HG02571 (cell line): ENCODE data around the gene RFT1.

ENCODE experiments used
- ATAC-seq: cut with Tn5 transposase; IDR thresholded peaks from one replicate; pipeline ENCODE4 v1.9.1; 2021; ENCODE audit warnings: mild to moderate bottlenecking, moderate library complexity; ENCODE audit not compliant: unreplicated experiment

RFT1 gene

DNA sequence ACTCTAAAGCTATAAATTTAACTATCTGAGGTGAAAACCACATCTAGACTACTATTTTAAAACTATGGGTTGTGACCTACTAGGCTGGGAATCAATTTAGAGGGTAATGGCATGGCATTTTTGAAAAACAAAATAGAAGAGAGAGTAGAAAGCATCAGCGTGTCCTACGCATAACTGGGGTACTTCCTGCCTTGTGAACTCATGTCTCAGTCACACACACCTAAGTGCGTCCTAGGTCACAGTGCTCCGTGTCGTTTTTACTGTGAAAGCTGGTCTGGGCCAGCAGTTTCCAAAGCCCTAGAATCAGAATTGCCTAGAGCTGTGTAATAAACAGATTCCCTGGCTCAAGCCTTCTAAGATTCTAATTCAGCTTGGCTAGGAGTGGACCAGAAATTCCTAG is 32.3 kb downstream of the RFT1 start:
- ATAC-seq, result no peak

DNA sequence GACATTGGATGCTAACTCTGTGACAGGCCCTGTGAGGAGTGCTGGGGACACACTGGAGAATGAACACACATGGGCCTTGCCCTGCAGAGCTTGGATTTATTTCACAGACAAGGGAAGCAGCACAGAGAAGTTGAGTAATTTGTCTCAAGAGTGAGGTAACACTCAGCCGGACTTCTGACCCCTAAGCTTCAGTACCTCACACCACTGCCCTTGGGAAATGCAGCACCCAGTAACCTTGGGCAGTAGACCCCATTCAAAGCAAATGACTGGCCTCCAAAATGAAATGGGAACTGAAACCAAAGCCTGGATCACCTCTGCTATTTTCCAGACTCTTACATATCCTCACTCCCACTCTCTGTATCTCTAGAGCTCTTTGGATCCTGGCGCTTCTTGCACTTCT is 37.3 kb downstream of the RFT1 start:
- no peak for ATAC-seq

DNA sequence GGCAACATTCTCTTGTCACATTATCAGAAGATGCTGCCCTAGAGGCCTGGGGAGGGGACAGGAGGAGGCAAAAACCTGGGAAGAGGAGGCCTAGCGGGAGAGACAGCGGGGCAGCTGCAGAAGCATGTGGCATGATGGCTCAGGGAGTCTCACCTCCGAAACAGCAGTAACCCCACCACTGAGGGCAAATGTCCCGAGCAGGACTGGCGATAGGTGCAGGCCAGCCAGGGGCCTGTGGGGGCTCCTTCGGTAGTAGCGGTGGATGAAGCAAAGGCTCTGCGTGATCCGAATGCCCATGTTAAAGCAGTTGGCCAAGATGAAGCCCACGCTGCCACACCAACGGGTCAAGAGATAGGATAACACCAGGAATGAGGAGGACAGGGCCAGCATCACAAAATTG is 38.0 kb downstream of the RFT1 start:
- no peak for ATAC-seq

DNA sequence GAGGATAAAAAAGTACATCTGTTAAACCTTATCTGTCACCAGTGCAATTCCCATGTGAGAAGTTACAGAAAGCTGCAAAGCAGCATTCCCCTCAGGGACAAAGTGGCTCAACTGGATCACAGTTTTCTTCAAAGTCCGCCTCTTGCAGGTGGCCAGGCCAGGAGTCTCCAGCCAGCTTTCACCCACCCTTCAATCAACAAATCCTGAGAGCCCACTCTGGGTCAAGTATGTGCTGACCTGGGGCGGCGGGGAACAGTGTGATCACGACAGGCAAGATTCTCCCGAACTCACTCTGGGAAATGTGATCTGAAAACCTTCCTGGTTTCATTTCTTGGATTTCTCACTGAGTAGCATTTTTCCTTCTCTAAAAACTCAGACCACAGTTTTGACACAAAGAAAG is 39.2 kb downstream of the RFT1 start:
- ATAC-seq, result no peak

DNA sequence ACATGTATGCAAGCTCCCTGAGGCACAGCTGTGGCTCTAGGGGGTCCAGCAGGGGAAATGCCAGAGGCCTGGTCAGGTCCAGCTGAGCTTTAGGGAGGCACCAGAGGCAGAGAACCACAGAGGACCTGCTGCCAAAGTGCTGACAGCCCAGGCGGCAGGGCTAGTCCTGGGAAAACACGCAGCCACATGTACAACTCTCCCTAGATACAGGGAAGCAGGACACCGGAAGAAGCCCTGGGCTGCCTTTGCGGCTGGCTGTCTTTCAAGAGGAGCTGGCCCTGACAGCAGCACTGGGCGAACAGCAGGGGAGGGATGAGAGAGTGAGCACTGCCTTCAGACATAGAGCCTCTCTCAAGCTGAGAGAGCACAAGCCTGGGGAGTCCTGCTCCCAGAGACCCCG is 40.7 kb downstream of the RFT1 start:
- ATAC-seq, result no peak

DNA sequence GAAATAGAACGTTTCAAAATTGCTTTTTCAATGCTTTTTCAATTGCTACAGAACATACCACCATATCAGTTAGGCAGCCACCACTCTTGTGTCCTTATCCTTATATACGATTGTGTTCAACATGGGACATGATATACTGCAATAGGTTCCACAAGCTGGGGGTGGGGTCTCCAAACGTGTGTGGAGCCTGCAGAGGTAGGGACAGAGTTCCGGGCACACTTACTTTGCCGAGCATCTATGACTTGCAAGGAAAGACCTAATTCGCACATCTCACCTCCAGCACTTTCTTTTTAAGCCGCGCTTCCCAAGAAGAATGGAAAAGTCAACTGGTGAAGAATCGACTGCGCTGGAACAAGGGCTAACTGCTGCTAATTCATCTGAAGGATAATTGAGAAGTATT is 44.8 kb downstream of the RFT1 start:
- no peak for ATAC-seq

DNA sequence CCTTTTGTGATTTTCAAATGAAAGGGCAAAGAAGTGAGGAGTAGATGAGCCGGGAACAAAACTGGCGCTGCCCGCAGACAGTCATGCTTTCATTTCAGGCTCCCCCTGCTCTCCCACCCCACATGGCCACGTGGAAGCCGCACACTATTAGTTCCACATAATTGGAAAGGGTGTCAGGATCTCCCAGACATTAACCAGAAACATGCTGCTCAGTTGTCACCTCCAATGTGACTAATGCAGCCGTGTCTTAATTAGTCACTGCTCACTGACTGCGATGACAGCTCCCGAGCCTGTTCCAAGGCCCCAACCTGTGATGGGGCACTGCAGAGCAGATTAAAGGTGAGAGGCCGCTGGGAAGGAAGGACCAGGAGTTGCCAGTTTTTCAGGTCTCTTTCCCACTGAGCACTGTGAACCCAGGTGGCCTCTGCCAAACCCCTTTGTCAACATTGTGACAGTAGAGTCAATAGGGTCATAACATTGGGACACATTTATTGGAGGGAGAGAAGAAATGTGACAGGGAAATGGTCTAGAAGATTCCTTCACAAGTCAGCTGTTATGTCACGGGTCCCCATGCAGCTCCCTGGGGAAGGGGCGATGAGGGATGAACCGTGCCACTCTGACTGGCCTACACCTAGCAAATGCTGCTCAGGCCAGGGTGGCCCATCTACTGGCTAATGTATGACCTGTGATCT is 45.8 kb downstream of the RFT1 start:
- ATAC-seq, result no peak

DNA sequence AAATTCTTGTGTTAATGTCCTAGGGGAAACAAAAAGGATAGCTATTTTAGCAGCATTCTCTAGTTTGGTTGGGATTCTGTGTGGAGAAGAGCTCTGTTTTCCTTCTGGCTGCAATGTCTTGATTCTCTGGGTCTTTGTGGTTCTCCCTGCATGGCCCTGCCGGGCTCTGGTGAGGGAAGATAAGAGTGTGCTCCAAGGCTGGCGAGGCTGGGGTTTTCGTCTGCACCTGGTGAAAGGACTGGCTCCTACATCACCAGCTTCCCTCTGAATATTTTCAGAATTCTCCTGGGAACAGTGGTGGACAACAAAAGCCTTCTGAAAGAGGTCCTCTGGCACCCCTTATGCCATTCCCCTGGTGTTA is 46.3 kb downstream of the RFT1 start:
- no peak for ATAC-seq

DNA sequence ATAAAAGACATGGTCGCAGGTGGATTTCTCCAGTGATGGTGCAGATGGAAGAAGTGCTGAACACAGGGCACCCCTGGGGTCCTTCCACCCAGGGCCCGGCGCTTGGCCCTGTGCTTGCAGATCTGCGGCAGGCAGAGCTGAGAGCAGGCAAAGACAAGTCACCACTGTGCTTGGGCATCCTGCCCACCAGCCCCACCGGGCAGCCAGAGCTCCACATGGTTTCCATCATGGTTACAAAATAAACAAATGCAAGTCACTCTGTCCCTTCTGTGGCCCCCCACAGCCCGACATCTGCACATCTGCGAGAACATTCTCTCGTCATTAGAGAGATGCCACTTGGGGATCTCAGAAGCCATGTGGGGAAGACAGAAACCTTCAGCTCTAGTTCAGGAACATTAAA is 46.7 kb downstream of the RFT1 start:
- no peak for ATAC-seq

DNA sequence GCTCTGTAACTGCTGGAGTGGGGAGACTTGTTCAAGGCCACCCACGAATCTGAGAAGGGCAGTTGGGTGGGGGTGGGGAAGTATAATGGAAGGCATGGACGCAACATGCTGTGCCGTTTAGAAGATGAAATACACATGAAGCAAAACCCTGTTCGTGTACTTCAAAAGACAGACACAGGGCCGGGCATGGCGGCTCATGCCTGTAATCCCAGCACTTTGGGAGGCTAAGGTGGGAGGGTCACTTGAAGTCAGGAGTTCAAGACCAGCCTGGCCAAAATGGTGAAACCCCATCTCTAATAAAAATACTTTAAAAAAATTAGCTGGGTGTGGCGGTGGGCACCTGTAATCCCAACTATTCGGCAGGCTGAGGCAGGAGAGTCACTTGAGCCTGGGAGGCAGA is 47.5 kb downstream of the RFT1 start:
- no peak for ATAC-seq

DNA sequence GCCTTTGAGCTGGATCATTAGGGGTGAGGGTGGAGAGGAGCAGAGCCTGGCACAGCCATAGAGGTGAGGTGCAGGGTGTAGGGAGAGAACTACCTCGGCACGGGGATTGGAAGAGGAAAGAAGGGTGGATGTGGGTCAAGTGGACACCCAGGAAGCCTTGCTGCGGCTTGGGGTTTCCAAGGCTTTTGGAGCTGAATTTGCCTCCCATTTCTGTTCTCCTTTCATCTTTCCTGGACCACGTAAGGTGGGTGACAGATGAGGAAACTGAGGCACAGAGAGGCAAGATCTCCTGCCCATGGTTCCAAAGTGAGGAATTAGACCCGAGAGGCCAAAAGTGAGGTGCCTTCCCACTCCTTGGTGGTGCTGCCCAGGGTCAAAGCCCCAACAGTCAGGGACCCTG is 48.9 kb downstream of the RFT1 start:
- no peak for ATAC-seq

DNA sequence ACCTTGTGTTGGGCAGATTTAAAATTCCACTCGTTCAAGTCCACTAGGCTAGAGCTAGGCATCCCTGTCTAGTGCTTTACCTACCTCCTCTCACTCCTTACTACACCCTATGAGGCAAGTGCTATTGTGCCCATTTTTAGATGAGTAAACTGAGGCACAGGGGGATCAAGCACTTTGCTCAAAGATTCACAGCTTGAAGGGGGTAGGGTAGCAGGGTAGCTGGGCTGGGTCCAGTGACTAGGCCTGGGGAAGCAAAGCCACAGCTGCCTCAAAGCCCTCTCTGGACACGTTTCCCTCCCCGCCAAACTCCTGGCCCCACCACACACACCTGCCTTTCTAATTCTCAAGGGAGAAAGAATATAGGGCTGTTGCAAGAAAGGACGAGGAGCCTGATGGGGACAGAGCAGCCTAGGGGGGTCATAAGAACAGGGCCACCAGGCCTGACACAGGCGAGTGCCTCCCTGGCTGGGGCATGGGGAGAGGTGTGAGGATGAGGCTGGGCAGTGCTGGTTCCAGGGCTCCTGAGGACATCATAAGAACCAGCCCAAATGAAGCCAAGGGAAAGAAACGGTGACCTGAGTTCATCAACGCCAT is 49.5 kb downstream of the RFT1 start:
- no peak for ATAC-seq

DNA sequence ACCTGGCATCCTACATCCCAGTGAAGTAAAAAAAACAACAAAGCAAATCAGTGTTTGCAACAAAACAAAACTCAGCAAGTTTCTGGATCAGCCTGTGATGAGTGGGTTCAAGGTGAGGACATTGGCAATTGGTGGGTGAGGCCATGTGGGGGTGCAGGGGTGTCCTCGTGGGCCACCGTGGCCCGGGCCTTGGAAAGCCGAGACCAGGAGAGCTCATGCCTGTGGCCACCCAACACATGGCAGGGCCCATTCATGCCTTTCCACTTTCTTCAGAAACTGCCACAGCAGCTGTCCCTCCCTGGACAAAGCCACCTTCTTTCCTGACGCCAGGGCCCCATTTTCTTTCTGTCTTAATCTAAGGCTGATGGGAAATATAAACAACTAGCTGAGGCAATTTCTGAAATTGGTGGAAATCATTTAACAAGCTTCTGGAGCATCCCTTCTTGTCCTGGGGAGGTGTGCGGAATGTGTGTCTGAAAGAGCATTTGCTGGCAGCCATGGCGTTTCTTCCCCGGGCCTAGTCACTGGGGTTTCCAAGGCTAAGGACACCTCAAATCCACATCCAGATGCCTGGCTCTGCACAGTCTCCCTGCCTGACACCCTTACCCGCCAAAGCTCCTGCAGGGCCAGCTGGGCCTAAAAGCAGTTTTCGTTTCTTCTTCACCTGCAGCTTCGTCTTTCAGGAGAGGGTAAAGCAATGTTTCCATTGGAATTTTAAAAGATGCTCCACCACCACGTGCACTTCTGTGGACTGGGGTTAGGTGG is 50.3 kb downstream of the RFT1 start:
- ATAC-seq, result no peak

DNA sequence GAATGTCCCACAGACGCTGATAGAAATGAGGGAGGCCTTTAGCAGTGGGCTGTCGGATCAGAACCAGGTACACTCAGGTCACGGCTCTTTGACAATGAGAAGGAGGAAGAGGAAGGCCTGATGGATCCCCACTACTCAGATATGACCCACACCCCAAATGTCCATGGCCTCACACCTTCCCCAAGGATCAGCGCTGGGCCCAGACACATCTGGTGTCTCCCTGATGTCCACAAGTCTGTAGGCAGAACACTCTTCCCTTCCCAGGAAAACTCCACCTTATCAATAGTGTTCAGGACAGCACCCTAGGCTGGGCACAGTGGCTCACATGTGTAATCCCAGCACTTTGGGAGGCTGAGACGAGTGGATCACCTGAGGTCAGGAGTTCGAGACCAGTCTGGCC is 51.1 kb downstream of the RFT1 start:
- no peak for ATAC-seq

DNA sequence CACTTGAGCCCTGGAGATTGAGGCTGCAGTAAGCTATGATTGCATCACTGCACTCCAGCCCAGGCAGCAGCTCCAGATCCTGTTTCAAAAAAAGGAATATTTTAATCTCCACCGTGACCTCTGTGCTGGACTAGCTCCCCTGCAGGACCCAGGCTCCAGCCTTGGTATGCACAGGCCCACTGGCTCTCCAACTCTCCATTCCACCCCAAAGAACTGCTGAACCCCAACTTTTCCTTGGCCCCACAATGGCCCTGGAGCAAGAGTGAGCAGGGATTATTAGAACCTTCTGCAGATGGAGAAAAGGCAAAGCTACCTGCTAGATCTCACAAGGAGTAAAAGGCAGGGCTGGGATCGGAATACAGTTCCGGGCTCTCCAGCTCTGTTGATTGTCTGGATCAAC is 51.6 kb downstream of the RFT1 start:
- ATAC-seq, result no peak

DNA sequence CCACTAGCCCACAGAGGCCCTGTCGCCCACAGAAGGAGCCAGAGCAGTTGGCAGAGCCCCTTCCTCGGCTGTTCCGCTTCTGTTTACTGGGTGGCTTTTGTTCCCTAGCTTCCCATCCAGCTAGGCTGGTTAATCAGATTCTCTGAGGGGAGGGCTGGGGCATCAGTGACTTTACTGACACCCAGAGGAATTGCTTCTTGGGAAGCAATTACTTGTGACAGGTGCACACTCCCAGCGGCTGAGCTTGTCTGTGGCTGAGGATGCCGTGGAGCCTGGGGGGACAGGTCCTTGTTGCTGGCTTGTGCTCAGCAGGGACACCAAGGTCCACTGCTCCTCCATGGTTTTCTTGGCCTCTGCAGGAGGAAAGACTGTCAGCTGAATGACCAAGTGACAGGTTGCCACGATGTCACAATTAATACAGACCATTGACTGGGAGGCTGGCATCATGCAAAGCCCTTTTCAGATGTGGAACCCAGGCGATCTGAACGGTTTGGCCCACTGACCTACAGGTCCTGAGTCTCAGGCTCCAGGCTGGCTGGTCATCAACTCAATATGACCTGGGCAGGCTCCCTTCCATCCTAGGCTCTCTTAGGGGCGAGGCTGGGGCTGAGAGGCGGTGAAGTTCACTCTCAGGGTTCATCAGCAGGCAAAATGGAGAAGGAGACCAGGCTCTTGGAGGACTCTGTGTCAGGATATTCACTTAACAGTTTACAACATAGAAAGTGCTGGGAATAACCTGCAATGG is 52.6 kb downstream of the RFT1 start:
- ATAC-seq, result no peak

DNA sequence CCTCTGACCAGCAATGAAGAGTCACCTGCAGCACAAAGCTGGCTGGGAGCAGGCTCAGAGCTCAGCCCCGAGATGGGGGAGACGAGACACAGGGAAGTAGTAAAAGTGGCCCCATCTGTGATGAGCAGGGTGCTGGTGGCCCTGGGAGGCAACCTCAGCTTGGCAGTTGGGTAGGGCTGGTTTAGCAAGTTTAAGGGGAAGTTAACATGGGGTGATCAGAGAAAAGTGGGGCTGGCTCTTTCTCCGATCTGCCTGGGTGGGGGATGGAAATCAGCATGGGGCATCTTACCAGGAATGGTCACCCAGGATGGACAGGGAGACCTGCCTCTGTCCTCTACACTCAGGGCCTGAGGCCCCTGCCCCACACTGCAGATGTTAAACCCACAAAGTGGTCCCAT is 54.5 kb downstream of the RFT1 start:
- ATAC-seq, result no peak

DNA sequence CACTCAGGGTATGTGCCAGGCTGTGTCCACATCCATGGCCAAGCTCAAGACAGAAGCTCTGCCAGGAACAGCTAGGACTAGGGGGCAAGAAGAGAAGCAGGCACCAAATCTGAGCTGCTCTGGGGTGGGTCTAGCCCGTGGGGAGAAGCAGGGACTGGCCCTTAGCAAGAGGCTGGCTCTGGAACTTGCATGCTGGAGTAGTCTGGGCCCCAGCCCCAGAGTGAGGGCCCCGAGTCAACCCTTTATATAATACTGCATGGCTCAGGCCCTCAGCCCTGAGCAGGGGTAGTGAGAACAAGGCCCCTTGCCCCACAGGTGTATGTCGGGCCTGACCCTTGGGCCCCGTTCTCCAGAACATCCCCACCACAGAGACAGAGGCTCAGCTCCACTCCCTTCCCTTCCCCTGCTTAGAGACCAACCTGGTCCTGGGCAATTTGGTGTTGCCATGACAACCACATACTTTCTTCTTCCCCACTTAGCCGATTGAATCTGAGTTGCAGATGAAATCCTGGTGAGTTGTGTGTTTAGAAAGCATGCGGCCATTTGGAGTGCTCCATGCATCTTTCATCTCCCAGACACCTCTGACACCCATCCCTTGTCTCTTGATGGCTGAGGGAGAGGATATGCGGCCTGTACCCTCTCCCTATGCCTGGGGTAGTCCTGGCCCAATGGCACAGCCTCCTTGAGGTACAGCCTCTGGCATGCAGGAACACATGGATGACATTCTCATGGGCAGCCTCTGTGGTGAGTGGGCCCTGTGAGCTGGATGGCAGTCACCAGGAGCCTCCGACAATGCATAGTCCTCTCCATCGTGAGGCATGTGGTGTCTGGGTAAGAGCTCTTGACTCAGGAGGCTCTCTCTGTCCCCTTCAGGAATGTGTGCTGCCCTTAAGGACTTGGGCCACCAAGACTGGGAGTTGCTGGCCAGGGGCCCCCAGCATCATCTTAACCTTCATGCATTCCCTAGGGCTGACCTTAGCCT is 55.2 kb downstream of the RFT1 start:
- no peak for ATAC-seq

DNA sequence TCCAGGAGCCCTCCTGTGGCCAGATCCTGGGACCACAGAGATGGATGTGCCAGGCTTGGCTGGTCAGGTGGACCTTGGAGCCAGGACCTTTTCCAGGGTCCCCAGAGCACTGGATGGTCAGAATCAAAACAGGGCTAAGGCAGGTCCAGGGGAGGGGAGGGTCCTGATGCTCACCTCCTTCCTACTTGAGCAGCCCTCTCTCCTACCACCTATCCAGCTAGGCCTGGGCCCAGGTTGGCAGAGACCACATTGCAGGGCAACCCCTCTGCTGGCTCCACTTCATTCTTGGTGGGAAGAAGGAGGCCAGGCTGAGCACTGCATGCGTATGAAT is 55.9 kb downstream of the RFT1 start:
- no peak for ATAC-seq

DNA sequence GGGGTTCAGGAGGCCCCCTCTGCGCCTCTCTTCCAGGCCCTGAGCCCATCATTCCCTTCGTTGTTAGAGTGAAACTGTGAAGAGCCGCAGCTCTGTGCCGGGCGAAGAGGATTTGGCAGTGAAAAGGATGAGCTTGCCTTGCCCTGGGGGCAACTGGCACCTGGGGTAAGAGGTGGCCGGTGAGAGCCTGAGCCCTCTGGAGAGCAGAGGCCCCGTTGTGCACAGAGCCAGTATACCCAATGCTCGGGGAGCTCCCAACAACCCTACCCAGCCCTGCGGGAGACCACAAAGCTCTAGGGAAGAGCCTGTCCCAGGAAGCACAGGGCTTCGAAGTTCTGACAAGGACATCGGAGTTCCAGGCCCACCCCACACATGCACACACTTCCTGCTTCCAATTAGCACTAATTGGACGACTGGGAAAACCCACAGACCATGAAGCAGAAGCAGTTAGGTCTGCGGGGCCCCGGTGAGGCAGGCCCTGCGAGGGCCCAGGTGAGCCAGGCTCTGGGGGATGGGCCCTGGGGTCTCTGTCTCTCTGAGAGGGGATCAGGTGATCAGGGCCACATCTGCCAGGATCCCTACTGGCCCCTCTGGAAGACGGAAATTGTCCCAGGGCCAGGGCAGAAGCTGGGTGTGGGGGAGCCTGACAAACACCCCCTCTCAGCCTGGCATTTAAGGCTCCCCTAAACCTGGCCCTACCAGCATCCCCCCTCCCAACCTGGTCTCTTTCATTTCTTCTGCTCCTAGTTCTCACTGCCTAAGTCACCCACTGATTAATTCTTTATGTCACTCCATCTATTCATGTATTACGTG is 56.5 kb downstream of the RFT1 start:
- no peak for ATAC-seq
